ENCODE data around the gene HSD17B7.
"Not testable (repeated sequence)": the region's sequence is repeated elsewhere in the genome, so short reads cannot be mapped to it uniquely, and the experiment has no call there.

Gene HSD17B7

GRCh38 chr1:162779043-162779442, 11.5 kb upstream of the HSD17B7 start:
- Mint-ChIP-seq H3K9me3 (no peaks in the 10 kb centered on the region), H3K4me3 (no peak overlapping the region), H3K27ac (no peak overlapping the region), H3K27me3 (ENCODE audit: low read depth, poor library complexity) (no peaks in the 10 kb centered on the region), H3K4me1 (no peaks in the 10 kb centered on the region), H3K36me3 (ENCODE audit: low read depth) (peaks cover 22% of the 10 kb centered on the region)
- DNase-seq, result no peak
- TF ChIP-seq CTCF (IDR thresholded peaks at IDR 0.05), result no peak

GRCh38 chr1:162782671-162783070, 7.8 kb upstream of the HSD17B7 start:
- peaks cover 22% of the 10 kb centered on the region for H3K36me3 Mint-ChIP-seq (ENCODE audit: low read depth)
- H3K27ac Mint-ChIP-seq, result no peak overlapping the region
- no peak overlapping the region for H3K4me3 Mint-ChIP-seq
- no peak for TF ChIP-seq CTCF (IDR thresholded peaks at IDR 0.05)
- H3K9me3 Mint-ChIP-seq, result no peaks in the 10 kb centered on the region
- H3K27me3 Mint-ChIP-seq (ENCODE audit: low read depth, poor library complexity), result no peaks in the 10 kb centered on the region
- DNase-seq, result no peak
- peaks cover 14% of the 10 kb centered on the region for H3K4me1 Mint-ChIP-seq

- Mint-ChIP-seq H3K4me1 (peaks cover 18% of the 10 kb centered on the region), H3K36me3 (ENCODE audit: low read depth) (peaks cover 18% of the 10 kb centered on the region)
- H3K9me3 Mint-ChIP-seq; H3K27ac Mint-ChIP-seq; DNase-seq; H3K4me3 Mint-ChIP-seq; H3K27me3 Mint-ChIP-seq (ENCODE audit: low read depth, poor library complexity): not testable (repeated sequence)
Observed at GRCh38 chr1:162784926-162785325, 5.6 kb upstream of the HSD17B7 start.

GRCh38 chr1:162788783-162789182, 1.7 kb upstream of the HSD17B7 start:
- peaks cover 32% of the 10 kb centered on the region for H3K4me1 Mint-ChIP-seq
- H3K27ac Mint-ChIP-seq, result peak overlapping the region; percentile 84
- DNase-seq; H3K27me3 Mint-ChIP-seq (ENCODE audit: low read depth, poor library complexity); H3K4me3 Mint-ChIP-seq; H3K36me3 Mint-ChIP-seq (ENCODE audit: low read depth); H3K9me3 Mint-ChIP-seq: not testable (repeated sequence)

GRCh38 chr1:162790985-162791357, 469 bp downstream of the HSD17B7 start:
- H3K4me3 Mint-ChIP-seq, result peak overlapping the region; percentile 89

GRCh38 chr1:162794284-162794683, 3.8 kb downstream of the HSD17B7 start:
- H3K27me3 Mint-ChIP-seq (ENCODE audit: low read depth, poor library complexity); H3K9me3 Mint-ChIP-seq; H3K27ac Mint-ChIP-seq; DNase-seq: not testable (repeated sequence)
- peaks cover 18% of the 10 kb centered on the region for H3K4me1 Mint-ChIP-seq
- peaks cover 21% of the 10 kb centered on the region for H3K36me3 Mint-ChIP-seq (ENCODE audit: low read depth)
- peak overlapping the region; percentile 28 for H3K4me3 Mint-ChIP-seq

More at GRCh38 chr1:162790985-162791357, 469 bp downstream of the HSD17B7 start:
- Mint-ChIP-seq H3K27ac (peak overlapping the region; percentile 99), H3K4me1 (peaks cover 26% of the 10 kb centered on the region)
- not testable (repeated sequence) for DNase-seq; H3K27me3 Mint-ChIP-seq (ENCODE audit: low read depth, poor library complexity); H3K9me3 Mint-ChIP-seq; H3K36me3 Mint-ChIP-seq (ENCODE audit: low read depth)

GRCh38 chr1:162796617-162797279, 6.2 kb downstream of the HSD17B7 start:
- Mint-ChIP-seq H3K4me1 (peaks cover 11% of the 10 kb centered on the region), H3K36me3 (ENCODE audit: low read depth) (peaks cover 42% of the 10 kb centered on the region)
- H3K4me3 Mint-ChIP-seq; DNase-seq; H3K27me3 Mint-ChIP-seq (ENCODE audit: low read depth, poor library complexity); H3K9me3 Mint-ChIP-seq; H3K27ac Mint-ChIP-seq: not testable (repeated sequence)

GRCh38 chr1:162799995-162800830, 9.7 kb downstream of the HSD17B7 start:
- H3K4me3 Mint-ChIP-seq; H3K9me3 Mint-ChIP-seq; H3K4me1 Mint-ChIP-seq; H3K27me3 Mint-ChIP-seq (ENCODE audit: low read depth, poor library complexity); H3K27ac Mint-ChIP-seq: not testable (repeated sequence)
- peak; percentile 41 for TF ChIP-seq CTCF (IDR thresholded peaks at IDR 0.05)
- peak; percentile 41 for DNase-seq
- H3K36me3 Mint-ChIP-seq (ENCODE audit: low read depth), result peaks cover 61% of the 10 kb centered on the region

GRCh38 chr1:162807503-162807902, 17.0 kb downstream of the HSD17B7 start:
- not testable (repeated sequence) for H3K27ac Mint-ChIP-seq
- H3K36me3 Mint-ChIP-seq (ENCODE audit: low read depth), result peaks cover 88% of the 10 kb centered on the region

GRCh38 chr1:162812357-162812756, 21.9 kb downstream of the HSD17B7 start:
- not testable (repeated sequence) for H3K4me3 Mint-ChIP-seq; H3K27me3 Mint-ChIP-seq (ENCODE audit: low read depth, poor library complexity); H3K4me1 Mint-ChIP-seq; DNase-seq; H3K27ac Mint-ChIP-seq; H3K9me3 Mint-ChIP-seq
- peaks cover 52% of the 10 kb centered on the region for H3K36me3 Mint-ChIP-seq (ENCODE audit: low read depth)

More at GRCh38 chr1:162807503-162807902, 17.0 kb downstream of the HSD17B7 start:
- not testable (repeated sequence) for H3K4me1 Mint-ChIP-seq; DNase-seq; H3K27me3 Mint-ChIP-seq (ENCODE audit: low read depth, poor library complexity); H3K9me3 Mint-ChIP-seq; H3K4me3 Mint-ChIP-seq

GRCh38 chr1:162818136-162818535, 27.6 kb downstream of the HSD17B7 start:
- not testable (repeated sequence) for H3K4me3 Mint-ChIP-seq; DNase-seq; H3K27ac Mint-ChIP-seq; H3K36me3 Mint-ChIP-seq (ENCODE audit: low read depth); H3K9me3 Mint-ChIP-seq
- peaks cover 20% of the 10 kb centered on the region for H3K27me3 Mint-ChIP-seq (ENCODE audit: low read depth, poor library complexity)
- peaks cover 12% of the 10 kb centered on the region for H3K4me1 Mint-ChIP-seq
